Measurements from ENCODE around the gene TIMM13. TPM values are rescaled to one million over a fixed set of nuclear protein-coding genes. Genes with fewer than 3 reads are reported as not detected.

TIMM13 gene
- polyA plus RNA-seq, 1 donor (not counting 4 experiments of a cell fraction or from before 2014, with no cell fraction given) = 45.0 TPM

DNA sequence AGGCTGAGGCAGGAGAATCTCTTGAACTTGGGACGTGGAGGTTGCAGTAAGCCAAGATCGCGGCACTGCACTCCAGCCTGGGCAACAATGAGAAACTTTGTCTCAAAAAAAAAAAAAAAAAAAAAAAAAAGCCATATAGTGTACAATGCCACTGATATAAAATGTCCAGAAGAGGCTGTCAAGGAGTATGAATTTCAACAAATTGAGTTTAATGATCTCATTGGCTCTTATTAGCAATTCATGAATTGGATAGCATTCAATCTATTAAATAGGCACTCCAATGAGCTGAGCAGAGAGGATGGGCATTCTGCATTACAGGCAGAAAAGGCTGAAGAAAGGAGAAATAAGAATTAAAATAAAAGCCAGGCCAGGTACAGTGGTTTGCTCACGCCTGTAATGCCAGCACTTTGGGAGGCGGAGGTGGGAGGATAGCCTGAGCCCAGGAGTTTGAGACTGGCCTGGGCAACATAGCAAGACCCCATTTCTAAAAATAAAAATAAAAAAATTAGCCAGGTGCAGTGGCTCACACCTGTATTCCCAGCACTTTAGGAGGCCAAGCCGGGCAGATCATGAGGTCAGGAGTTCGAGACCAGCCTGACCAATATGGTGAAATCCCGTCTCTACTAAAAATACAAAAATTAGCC is 30.1 kb upstream of the TIMM13 start:
- H3K4me3 ChIP-seq (ENCODE audit: control insufficient read depth in 2 of 3, extremely low read depth in 1 of 3, insufficient read depth in 2 of 3, low read depth in 1 of 3, low read length in 3 of 3) = peak overlapping the region in 2 of 3 experiments; percentile 35 to 49
- peaks cover 0 to 2% of the 10 kb centered on the region in 2 experiments for H3K36me3 ChIP-seq (ENCODE audit: control insufficient read depth in 2 of 2, extremely low read depth in 1 of 2, insufficient read depth in 2 of 2, low read length in 2 of 2)
- no peaks in the 10 kb centered on the region for H3K9me1 ChIP-seq (ENCODE audit: control insufficient read depth, extremely low read depth, insufficient read depth, low read length)
- H3K27me3 ChIP-seq (ENCODE audit: control insufficient read depth, extremely low read depth, insufficient read depth, low read length) = no peaks in the 10 kb centered on the region
- H4K20me1 ChIP-seq (ENCODE audit: control insufficient read depth, extremely low read depth, insufficient read depth, low read length) = peaks cover 4% of the 10 kb centered on the region
- DNase-seq (ENCODE audit: low read depth, low spot score) (no peak), FAIRE-seq (no peak)
- dilution Hi-C loops (cut with MboI; ENCODE audit: extremely low pct_ligation_motif_present, low sequenced_read_pairs) = no loop called here
- no peaks in the 10 kb centered on the region for H3K9me3 ChIP-seq (ENCODE audit: control insufficient read depth, low read depth, low read length)
- peak overlapping the region; percentile 86 for H3K9ac ChIP-seq (ENCODE audit: control insufficient read depth, extremely low read depth, insufficient read depth, low read length)
- H3K79me2 ChIP-seq (ENCODE audit: control insufficient read depth, insufficient read depth, low read length) = peaks cover 41% of the 10 kb centered on the region
- H2AFZ ChIP-seq (ENCODE audit: control insufficient read depth, low read length) = peak overlapping the region; percentile 83
- peak overlapping the region; percentile 26 for H3K27ac ChIP-seq (ENCODE audit: control insufficient read depth, insufficient read depth, low read length)
- H3K4me2 ChIP-seq (ENCODE audit: control insufficient read depth, extremely low read depth, insufficient read depth, low read depth, low read length) = peak overlapping the region; percentile 76
- TF ChIP-seq, protein P1, sequence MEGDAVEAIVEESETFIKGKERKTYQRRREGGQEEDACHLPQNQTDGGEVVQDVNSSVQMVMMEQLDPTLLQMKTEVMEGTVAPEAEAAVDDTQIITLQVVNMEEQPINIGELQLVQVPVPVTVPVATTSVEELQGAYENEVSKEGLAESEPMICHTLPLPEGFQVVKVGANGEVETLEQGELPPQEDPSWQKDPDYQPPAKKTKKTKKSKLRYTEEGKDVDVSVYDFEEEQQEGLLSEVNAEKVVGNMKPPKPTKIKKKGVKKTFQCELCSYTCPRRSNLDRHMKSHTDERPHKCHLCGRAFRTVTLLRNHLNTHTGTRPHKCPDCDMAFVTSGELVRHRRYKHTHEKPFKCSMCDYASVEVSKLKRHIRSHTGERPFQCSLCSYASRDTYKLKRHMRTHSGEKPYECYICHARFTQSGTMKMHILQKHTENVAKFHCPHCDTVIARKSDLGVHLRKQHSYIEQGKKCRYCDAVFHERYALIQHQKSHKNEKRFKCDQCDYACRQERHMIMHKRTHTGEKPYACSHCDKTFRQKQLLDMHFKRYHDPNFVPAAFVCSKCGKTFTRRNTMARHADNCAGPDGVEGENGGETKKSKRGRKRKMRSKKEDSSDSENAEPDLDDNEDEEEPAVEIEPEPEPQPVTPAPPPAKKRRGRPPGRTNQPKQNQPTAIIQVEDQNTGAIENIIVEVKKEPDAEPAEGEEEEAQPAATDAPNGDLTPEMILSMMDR (optimal IDR thresholded peaks at IDR 0.05 in 1 of 3, IDR thresholded peaks at IDR 0.05 in 1 of 3, conservative IDR thresholded peaks at IDR 0.05 in 1 of 3; ENCODE audit: extremely low read depth in 1 of 3, insufficient read depth in 2 of 3, low read length in 3 of 3) = no peak
- TF ChIP-seq EZH2 (IDR thresholded peaks at IDR 0.05; ENCODE audit: low read length) = no peak
- H3K4me1 ChIP-seq (ENCODE audit: control insufficient read depth, extremely low read depth, insufficient read depth, low read length) = peaks cover 10% of the 10 kb centered on the region

DNA sequence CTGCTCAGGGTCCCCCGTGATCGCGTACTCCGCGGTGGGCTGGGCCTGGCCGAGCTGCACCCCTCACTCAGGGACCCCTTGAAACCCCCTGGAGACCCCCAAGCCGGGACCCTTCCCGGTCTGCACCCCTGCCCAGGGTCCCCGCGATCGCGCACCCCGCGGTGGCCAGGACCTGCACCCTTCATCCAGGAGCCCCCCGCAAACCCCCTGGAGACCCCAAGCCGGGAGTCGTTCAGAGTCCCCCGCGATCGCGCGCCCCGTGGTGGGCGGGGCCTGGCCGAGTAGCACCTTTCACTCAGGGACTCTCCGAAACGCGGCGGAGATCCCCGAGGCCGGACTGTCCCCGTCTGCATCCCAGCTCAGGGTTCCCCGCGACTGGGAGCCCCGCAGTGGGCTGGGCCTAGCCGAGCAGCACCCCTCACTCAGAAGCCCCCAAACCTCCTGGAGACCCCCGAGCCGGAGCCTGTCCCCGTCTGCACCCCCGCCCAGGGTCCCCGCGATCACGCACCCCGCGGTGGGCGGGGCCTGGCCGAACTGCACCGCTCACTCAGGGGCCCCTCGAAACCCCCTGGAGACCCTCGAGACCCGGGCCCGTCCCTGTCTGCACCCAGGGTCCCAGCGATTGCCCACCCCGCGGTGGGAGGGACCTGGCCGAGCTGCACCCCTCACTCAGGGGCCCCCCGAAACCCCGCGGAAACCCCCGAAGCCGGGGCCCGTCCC is 28.6 kb upstream of the TIMM13 start:
- H3K9me1 ChIP-seq (ENCODE audit: control insufficient read depth, extremely low read depth, insufficient read depth, low read length) = no peaks in the 10 kb centered on the region
- peaks cover 10% of the 10 kb centered on the region for H3K4me1 ChIP-seq (ENCODE audit: control insufficient read depth, extremely low read depth, insufficient read depth, low read length)
- H3K36me3 ChIP-seq (ENCODE audit: control insufficient read depth in 2 of 2, extremely low read depth in 1 of 2, insufficient read depth in 2 of 2, low read length in 2 of 2) = peaks cover 0 to 3% of the 10 kb centered on the region in 2 experiments
- H3K27me3 ChIP-seq (ENCODE audit: control insufficient read depth, extremely low read depth, insufficient read depth, low read length) = no peaks in the 10 kb centered on the region
- FAIRE-seq (no peak), DNase-seq (ENCODE audit: low read depth, low spot score) (no peak)
- peak overlapping the region; percentile 79 to 98 (median 91) for H3K4me3 ChIP-seq (ENCODE audit: control insufficient read depth in 2 of 3, extremely low read depth in 1 of 3, insufficient read depth in 2 of 3, low read depth in 1 of 3, low read length in 3 of 3)
- no peaks in the 10 kb centered on the region for H3K9me3 ChIP-seq (ENCODE audit: control insufficient read depth, low read depth, low read length)
- H2AFZ ChIP-seq (ENCODE audit: control insufficient read depth, low read length) = no peak overlapping the region
- H4K20me1 ChIP-seq (ENCODE audit: control insufficient read depth, extremely low read depth, insufficient read depth, low read length) = peaks cover 6% of the 10 kb centered on the region
- dilution Hi-C loops (cut with MboI; ENCODE audit: extremely low pct_ligation_motif_present, low sequenced_read_pairs) = no loop called here
- H3K9ac ChIP-seq (ENCODE audit: control insufficient read depth, extremely low read depth, insufficient read depth, low read length) = peak overlapping the region; percentile 86
- H3K4me2 ChIP-seq (ENCODE audit: control insufficient read depth, extremely low read depth, insufficient read depth, low read depth, low read length) = peak overlapping the region; percentile 88
- peak overlapping the region; percentile 66 for H3K27ac ChIP-seq (ENCODE audit: control insufficient read depth, insufficient read depth, low read length)
- TF ChIP-seq, protein P1 (optimal IDR thresholded peaks at IDR 0.05 in 1 of 3, IDR thresholded peaks at IDR 0.05 in 1 of 3, conservative IDR thresholded peaks at IDR 0.05 in 1 of 3; ENCODE audit: extremely low read depth in 1 of 3, insufficient read depth in 2 of 3, low read length in 3 of 3) = no peak
- no peak for TF ChIP-seq EZH2 (IDR thresholded peaks at IDR 0.05; ENCODE audit: low read length)
- peaks cover 55% of the 10 kb centered on the region for H3K79me2 ChIP-seq (ENCODE audit: control insufficient read depth, insufficient read depth, low read length)
